Neural progenitor cell (in vitro differentiated cells): ENCODE measurements around the gene APOD.

Source experiments
- CTCF ChIP-seq: fragments of 200-600 bp; sonication (generic); IDR thresholded peaks from 2 replicates; pipeline ENCODE4 v1.5.1; 2017; ENCODE audit warnings: antibody characterized with exemption, mild to moderate bottlenecking
- EZH2 ChIP-seq: fragments of 200-600 bp; sonication (generic); IDR thresholded peaks from 2 replicates; pipeline ENCODE4 v1.6.1; 2017; ENCODE audit warnings: antibody characterized with exemption, mild to moderate bottlenecking, moderate library complexity

GRCh38 chr3:195548006-195548405 lies 35.7 kb downstream of the APOD start:
- no peak for TF ChIP-seq EZH2
- no peak for TF ChIP-seq CTCF
